GM18951 (cell line): ENCODE data around the gene SLC41A3.
"Not testable (repeated sequence)": the region's sequence is repeated elsewhere in the genome, so short reads cannot be mapped to it uniquely, and the experiment has no call there.

Experiments
- POLR2A ChIP-seq: IDR thresholded peaks from 4 replicates; pipeline ENCODE4 v1.6.1; 2011; ENCODE audit warnings: mild to moderate bottlenecking; ENCODE audit not compliant: insufficient read length, insufficient read depth; ENCODE audit errors: extremely low read depth
- in situ Hi-C: fragments of 300-500 bp; cut with MboI; formaldehyde crosslinking; loops from one replicate; pipeline ENCODE4 v1.12.0; 2022; ENCODE audit warnings: low sequenced_read_pairs, mixed read lengths, inconsistent platforms; ENCODE audit not compliant: unreplicated experiment

SLC41A3 gene

DNA sequence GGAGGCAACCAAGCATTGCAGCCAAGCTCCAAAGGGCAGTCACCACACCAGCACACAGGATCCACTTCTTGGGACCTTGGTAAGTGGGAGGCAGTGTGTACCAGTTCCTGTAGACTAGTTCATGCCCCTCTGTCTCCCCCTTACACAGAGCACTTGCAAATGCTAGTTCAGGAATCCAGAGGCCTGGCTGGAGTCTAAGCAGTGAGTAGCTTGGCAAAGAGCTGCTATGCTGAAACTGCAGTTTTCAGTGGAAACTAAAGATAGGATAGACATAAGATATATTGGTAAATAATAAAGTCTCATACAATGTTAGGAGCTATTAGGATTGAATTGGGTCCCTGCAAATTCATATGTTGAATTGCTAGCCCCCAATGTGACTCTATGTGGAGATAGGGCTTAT, 13.9 kb upstream of the SLC41A3 start:
- in situ Hi-C loops: no loop called here

GRCh38 chr3:126096274-126096673, 12.3 kb upstream of the SLC41A3 start:
- in situ Hi-C loops: not testable (repeated sequence)

More for the DNA sequence above, 13.9 kb upstream of the SLC41A3 start:
- no peak for TF ChIP-seq POLR2A

DNA sequence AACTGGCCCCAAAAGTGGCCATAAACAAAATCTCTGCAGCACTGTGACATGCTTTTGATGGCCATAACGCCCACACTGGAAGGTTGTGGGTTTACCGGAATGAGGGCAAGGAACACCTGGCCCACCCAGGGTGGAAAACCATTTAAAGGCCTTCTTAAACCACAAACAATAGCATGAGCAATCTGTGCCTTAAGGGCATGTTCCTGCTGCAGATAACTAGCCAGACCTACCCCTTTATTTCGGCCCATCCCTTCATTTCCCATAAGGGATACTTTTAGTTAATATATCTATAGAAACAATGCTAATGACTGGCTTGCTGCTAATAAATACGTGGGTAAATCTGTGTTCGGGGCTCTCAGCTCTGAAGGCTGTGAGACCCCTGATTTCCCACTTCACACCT, 8.2 kb upstream of the SLC41A3 start:
- in situ Hi-C loops: not testable (repeated sequence)

DNA sequence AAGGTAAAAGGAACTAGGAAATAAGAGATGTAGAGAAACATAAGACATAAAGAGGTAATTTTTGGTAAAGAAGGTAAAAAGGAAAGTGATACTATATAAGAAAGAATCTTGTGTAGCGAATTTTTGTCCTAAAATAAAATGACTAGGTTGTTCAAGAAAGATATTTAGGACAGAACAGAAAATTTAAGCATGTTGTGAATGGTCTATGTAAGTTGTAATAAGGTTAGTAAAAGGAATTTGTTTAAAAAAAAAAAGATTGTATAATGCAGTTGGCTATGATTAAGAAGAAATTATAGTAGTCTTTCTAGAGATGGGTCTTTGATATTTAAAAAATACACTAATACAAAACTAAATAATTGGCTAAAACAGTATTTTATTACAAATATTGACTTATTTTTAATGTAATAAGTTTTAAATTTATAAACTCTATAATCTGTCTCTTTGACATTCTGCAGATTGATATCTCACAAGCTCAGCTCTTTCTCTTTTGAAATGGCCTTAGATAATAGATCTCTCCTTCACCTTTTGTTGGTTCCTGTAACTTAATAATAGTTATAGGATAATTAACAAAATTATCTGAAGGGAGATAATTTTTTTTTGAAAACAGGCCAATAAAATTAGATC, 3.7 kb upstream of the SLC41A3 start:
- TF ChIP-seq POLR2A: no peak
- in situ Hi-C loops: no loop called here

DNA sequence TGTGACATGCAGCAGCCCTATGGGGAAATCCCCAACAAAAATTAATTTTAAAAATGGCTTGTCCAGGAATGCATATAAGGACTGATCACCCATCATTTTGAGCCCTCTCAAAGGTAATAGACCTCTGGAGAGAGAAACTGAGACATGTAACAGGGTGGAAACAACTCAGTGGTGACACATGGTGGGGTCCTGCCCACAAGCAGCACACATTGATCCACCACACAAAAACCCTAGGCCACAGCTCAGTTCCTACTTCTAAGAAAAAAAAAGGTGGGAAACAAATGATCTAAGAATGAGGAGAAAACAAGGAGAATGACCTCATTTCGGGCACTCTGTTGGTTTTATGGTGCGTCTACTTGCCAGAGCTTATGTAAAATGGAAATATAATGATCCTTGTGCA, 1.9 kb upstream of the SLC41A3 start:
- TF ChIP-seq POLR2A: no peak

DNA sequence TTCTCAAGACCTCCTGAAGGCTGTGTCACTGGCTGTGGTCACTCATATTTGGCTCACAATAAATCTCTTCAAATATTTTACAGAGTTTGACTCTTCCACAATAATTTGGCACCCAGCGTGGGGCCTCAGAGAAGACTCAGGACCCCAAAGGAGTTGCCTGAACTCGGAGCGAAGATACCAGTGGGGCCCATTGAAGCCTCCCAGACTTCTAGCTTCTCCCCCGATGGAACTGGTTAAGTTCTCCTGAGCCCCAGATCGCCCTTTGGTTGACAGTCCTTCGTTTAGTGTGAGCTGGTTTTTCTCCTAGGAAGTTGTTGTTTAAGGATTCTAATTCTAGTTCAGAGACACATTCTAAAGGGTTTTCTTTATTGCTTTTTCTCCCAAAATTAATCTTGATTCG, 1.4 kb upstream of the SLC41A3 start:
- in situ Hi-C loops: no loop called here
- no peak for TF ChIP-seq POLR2A

More for the DNA sequence above, 1.9 kb upstream of the SLC41A3 start:
- in situ Hi-C loops: no loop called here

GRCh38 chr3:126084768-126085180, 850 bp upstream of the SLC41A3 start:
- TF ChIP-seq POLR2A: no peak
- in situ Hi-C loops: no loop called here

DNA sequence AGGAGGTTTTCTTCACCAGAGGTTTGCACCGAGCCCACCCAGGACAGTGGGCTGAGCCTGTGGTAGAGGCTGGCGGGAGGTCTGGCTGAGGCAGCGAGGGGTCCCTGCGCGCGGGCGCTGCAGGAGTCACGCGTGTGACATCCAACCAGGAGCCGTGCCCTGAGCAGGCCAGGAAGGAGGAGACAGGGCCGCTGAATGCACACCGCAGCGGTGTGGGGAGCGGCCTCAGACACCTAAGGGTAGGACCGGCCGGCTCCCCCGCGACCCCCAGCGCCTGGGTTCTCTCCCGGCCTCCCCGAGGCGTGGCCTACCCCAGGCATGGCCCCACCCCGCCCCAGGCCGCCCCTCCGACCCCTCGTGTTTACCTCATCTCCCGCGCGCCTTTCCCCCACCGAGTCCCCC, 412 bp downstream of the SLC41A3 start:
- in situ Hi-C loops: no loop called here
- no peak for TF ChIP-seq POLR2A

DNA sequence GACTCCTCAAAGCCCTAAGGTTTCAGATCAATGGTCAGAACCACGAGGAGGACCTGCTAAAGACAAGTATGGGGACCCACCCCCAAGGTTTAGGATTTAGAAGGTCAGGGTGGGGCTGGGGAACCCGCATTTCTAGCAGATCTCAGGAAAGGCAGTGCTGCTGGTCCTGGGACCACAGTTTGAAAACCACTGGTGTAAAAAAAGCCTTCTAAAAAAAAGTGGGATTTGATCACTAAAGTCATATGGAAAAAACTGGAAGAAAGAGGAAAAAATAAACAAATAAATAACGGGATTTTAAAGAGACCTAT, 832 bp downstream of the SLC41A3 start:
- no peak for TF ChIP-seq POLR2A
- in situ Hi-C loops: no loop called here

GRCh38 chr3:126082362-126083137, 1.4 kb downstream of the SLC41A3 start:
- TF ChIP-seq POLR2A: no peak
- in situ Hi-C loops: no loop called here

DNA sequence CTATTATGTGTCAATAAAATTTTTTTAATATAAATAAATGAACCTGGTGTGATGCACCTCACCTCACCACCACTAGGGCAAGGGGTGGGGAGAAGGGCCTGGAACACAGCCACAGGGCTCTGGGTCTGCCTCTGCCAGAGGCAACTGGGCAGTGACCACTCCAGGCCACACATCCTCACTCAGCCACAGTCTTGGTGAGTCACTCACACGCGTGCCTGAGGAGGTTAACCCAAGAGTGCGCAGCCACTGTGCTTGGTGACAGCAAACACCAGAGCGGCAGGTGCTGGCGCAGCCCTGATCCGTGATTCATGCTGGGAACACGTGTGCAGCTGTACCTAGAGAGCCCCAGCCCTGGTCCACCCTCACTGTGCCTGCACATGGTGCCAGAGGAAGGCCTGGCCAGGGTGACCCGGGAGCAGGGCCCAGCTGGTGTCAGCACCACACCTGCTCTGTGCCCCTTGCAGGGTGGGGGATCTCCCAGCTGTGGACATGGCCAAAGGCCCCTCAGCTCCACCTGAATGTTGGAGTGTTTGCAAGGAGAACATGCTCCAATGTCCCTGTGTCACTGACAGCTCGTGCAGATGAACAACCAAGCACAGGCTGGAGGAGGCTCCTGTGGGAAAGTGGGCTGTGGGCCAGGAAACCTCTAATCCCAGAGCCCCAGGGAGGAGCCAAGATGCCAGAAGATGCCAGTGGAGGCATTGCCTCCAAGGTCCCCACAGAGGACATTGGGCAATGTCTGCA, 2.1 kb downstream of the SLC41A3 start:
- TF ChIP-seq POLR2A: no peak
- in situ Hi-C loops: no loop called here

- no peak for TF ChIP-seq POLR2A
- in situ Hi-C loops: no loop called here
These were observed 3.0 kb downstream of the SLC41A3 start for GRCh38 chr3:126080970-126081369.

DNA sequence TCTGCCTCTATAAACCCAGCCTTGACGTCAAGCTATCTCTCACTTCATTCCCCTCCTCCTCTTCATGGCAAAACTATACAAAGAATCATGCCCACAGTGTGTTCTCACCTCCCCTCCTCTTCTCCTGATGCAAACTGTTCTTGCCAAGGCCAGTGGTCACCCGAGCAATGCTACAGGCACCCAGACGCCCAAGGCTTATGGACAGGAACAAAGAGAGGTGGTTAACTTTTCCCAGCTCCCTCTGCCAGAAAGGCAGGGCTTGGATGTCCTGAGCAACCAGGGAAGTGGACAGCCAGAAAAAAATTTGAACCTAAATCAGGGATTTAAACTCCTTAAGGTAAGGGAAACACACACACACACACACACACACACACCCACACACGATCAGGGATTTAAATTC, 5.1 kb downstream of the SLC41A3 start:
- no peak for TF ChIP-seq POLR2A
- in situ Hi-C loops: no loop called here

DNA sequence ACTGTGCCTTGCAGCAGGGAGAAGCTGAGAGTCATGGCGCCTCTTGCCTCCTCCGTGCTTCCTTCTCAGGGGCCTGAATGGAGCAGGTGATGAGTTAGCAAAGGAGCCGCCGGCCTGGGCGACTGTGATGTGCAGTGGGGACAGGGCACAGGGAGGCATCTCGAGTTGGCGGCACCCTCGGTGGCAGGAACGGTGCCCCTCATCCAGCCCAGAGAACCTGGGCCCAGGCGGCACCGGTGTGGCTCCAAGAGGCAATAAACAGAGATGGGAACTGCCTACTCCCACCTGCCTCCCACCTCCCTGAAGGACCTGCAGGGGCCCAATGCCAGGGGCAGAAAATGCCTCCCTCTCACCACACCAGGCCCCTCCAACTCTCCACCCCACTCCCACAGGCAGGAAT, 6.2 kb downstream of the SLC41A3 start:
- no peak for TF ChIP-seq POLR2A
- in situ Hi-C loops: no loop called here

DNA sequence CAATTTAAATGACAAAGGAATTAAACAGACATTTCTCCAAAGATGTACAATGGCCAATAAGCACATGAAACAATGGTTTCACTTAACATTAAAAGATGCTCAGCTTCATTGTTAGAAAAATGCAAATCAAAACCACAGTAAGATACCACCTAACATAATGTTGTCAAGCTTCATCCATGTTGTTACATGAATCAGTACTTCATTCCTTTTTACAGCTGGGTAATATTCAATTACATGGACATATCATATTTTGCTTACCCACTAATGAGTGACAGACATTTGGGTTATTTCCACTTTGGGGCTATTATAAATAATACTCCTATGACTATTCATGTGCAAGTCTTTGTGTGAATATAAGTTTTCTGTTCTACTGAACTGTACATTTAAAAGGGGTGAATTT, 7.8 kb downstream of the SLC41A3 start:
- TF ChIP-seq POLR2A: no peak
- in situ Hi-C loops: no loop called here
